C4-2B (cell line): ENCODE measurements around the gene KNTC1.
"Not testable (repeated sequence)": the region's sequence is repeated elsewhere in the genome, so short reads cannot be mapped to it uniquely, and the experiment has no call there.

Source experiments
- ZFX ChIP-seq: fragments of 450-650 bp; IDR thresholded peaks from 2 replicates; pipeline ENCODE4 v1.6.1; 2017
- TF ChIP-seq, protein P1 (sequence below): fragments of 450-650 bp; conservative IDR thresholded peaks from 2 replicates; pipeline ENCODE4 v1.5.1; 2017; ENCODE audit warnings: mild to moderate bottlenecking

DNA sequence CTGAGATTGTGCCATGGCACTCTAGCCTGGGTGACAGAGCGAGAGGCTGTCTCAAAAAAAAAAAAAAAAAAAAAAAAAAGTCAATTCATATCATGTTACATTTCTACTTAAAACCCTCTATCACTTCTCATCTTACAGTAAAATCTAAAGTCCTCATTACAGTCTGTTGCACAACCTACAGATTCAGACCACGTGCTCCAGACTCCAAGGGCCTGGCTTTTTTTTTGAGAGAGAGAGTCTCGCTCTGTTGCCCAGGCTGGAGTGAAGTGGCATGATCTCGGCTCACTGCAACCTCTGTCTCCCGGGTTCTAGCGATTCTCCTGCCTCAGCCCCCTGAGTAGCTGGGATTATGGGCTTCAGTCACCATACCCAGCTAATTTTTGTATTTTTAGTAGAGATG is 40.7 kb upstream of the KNTC1 start:
- TF ChIP-seq, protein P1, sequence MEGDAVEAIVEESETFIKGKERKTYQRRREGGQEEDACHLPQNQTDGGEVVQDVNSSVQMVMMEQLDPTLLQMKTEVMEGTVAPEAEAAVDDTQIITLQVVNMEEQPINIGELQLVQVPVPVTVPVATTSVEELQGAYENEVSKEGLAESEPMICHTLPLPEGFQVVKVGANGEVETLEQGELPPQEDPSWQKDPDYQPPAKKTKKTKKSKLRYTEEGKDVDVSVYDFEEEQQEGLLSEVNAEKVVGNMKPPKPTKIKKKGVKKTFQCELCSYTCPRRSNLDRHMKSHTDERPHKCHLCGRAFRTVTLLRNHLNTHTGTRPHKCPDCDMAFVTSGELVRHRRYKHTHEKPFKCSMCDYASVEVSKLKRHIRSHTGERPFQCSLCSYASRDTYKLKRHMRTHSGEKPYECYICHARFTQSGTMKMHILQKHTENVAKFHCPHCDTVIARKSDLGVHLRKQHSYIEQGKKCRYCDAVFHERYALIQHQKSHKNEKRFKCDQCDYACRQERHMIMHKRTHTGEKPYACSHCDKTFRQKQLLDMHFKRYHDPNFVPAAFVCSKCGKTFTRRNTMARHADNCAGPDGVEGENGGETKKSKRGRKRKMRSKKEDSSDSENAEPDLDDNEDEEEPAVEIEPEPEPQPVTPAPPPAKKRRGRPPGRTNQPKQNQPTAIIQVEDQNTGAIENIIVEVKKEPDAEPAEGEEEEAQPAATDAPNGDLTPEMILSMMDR, result not testable (repeated sequence)
- not testable (repeated sequence) for TF ChIP-seq ZFX
